ENCODE measurements around the gene LRRC59. TPM values are rescaled to one million over a fixed set of nuclear protein-coding genes. Genes with fewer than 3 reads are reported as not detected.

LRRC59 gene
- total and polyA plus RNA-seq, 2 of the 8 experiments (the other 6 are each of a cell fraction or from before 2014, with no cell fraction given), result 48.3 to 117 TPM

DNA sequence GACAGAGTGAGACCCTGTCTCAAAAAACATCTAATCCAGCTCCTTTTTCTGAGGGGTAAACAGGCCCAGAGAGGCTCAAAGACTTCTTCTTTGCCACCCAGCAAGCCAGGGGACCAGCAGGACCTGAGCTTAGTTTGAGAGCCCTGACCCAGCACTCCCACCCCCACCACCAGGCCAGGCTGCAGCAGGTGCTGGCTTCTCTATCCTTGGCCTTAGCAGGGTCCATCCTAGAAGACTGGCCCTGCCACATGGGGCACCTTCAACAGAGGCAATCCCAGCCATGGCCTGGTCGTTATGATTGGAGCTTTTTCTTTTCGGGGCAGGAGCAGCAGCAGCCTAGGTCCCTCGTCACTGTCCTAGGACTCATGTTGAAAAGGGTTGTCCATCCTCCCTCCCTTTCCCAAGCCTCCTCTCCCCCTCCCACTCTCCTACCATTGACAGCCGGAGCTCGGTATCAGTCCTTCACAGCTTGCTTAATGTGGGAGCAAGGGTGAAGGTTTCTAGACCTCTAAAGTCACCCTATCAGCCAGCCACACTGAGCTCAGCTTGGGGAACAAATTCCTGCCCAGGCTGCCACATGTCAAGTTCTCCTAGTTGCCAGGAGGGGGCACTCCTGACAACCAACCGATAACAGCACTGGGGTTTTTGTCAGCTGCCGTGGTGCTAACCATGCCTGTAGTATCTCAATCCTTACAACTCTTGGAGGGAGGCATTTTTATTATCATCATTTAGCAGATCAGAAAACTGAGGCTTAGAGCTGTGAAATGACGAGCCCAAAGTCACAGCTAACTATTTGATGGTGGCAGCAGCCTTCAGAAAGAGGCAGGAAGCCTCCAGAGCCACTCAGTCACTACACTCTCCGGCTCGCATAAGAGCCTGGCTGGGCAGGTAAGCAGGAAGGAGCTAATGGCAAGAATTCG lies 35.5 kb downstream of the LRRC59 start (continued):
- no peak for TF ChIP-seq SAP30 (IDR thresholded peaks at IDR 0.05; ENCODE audit: insufficient read depth, insufficient replicate concordance, low read length)
- TF ChIP-seq RAD21 (IDR thresholded peaks at IDR 0.05 in 1 of 2, conservative IDR thresholded peaks at IDR 0.05 in 1 of 2; ENCODE audit: low read depth in 2 of 2, low read length in 2 of 2), result peak; percentile 53 to 65
- no peak for TF ChIP-seq SIX5 (IDR thresholded peaks at IDR 0.05; ENCODE audit: low read depth, low read length)
- TF ChIP-seq MAFK (IDR thresholded peaks at IDR 0.05; ENCODE audit: low read depth, low read length), result no peak
- no peak for TF ChIP-seq PHF8 (conservative IDR thresholded peaks at IDR 0.05; ENCODE audit: low read depth, low read length)
- TF ChIP-seq RBBP5 (IDR thresholded peaks at IDR 0.05; ENCODE audit: borderline replicate concordance, low read depth, low read length), result no peak
- 0 out of 2 replicates have a peak, but pooled peaks have one; percentile 18 for TF ChIP-seq POLR2AphosphoS5 (IDR thresholded peaks at IDR 0.05; ENCODE audit: low read depth, low read length)
- TF ChIP-seq TAF1 (IDR thresholded peaks at IDR 0.05; ENCODE audit: low read depth, low read length), result no peak
- TF ChIP-seq POLR2A (IDR thresholded peaks at IDR 0.05; ENCODE audit: control extremely low read depth in 1 of 2, low read depth in 2 of 2, low read length in 2 of 2), result no peak; a peak in 1 of 3 replicates
- no peak for TF ChIP-seq SP4 (IDR thresholded peaks at IDR 0.05; ENCODE audit: low read length)
- no peak for TF ChIP-seq RNF2 (IDR thresholded peaks at IDR 0.05; ENCODE audit: borderline replicate concordance, low read depth, low read length, missing control alignments, poor library complexity, severe bottlenecking)
- TF ChIP-seq EZH2 (IDR thresholded peaks at IDR 0.05; ENCODE audit: low read depth, low read length, severe bottlenecking), result no peak
- no peak for TF ChIP-seq POU5F1 (IDR thresholded peaks at IDR 0.05; ENCODE audit: low read depth, low read length)
- TF ChIP-seq CBX8 (IDR thresholded peaks at IDR 0.05; ENCODE audit: borderline replicate concordance, low read depth, low read length), result no peak
- no peak for TF ChIP-seq CHD2 (IDR thresholded peaks at IDR 0.05; ENCODE audit: low read length)
- TF ChIP-seq, protein P1, sequence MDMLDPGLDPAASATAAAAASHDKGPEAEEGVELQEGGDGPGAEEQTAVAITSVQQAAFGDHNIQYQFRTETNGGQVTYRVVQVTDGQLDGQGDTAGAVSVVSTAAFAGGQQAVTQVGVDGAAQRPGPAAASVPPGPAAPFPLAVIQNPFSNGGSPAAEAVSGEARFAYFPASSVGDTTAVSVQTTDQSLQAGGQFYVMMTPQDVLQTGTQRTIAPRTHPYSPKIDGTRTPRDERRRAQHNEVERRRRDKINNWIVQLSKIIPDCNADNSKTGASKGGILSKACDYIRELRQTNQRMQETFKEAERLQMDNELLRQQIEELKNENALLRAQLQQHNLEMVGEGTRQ (IDR thresholded peaks at IDR 0.05; ENCODE audit: low read length), result no peak
- no peak for TF ChIP-seq BRCA1 (IDR thresholded peaks at IDR 0.05; ENCODE audit: low read depth, low read length)
- no peak for TF ChIP-seq BCL11A (IDR thresholded peaks at IDR 0.05; ENCODE audit: low read depth in 2 of 2, low read length in 2 of 2)
- TF ChIP-seq, protein P2, sequence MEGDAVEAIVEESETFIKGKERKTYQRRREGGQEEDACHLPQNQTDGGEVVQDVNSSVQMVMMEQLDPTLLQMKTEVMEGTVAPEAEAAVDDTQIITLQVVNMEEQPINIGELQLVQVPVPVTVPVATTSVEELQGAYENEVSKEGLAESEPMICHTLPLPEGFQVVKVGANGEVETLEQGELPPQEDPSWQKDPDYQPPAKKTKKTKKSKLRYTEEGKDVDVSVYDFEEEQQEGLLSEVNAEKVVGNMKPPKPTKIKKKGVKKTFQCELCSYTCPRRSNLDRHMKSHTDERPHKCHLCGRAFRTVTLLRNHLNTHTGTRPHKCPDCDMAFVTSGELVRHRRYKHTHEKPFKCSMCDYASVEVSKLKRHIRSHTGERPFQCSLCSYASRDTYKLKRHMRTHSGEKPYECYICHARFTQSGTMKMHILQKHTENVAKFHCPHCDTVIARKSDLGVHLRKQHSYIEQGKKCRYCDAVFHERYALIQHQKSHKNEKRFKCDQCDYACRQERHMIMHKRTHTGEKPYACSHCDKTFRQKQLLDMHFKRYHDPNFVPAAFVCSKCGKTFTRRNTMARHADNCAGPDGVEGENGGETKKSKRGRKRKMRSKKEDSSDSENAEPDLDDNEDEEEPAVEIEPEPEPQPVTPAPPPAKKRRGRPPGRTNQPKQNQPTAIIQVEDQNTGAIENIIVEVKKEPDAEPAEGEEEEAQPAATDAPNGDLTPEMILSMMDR (IDR thresholded peaks at IDR 0.05; ENCODE audit: control extremely low read depth in 1 of 3, insufficient read depth in 1 of 3, low read depth in 1 of 3, low read length in 3 of 3), result peak; percentile 63 to 85 (median 79)
- TF ChIP-seq JUND (IDR thresholded peaks at IDR 0.05; ENCODE audit: low read length), result no peak
